Neuronal stem cell (in vitro differentiated cells): ENCODE data around the gene HOXB9.

Source experiments
- DNase-seq: peaks from one replicate; pipeline ENCODE4 v3.0.0-alpha.2; 2013; ENCODE audit warnings: low spot score
- H2AFZ ChIP-seq: one replicate; pipeline ENCODE4 v1.6.1; 2013; ENCODE audit warnings: mild to moderate bottlenecking, low read length, inconsistent platforms
- H2AK5ac ChIP-seq: 2 replicates; pipeline ENCODE4 v1.6.1; 2013; ENCODE audit warnings: low read depth, mild to moderate bottlenecking, inconsistent platforms, low read length, moderate library complexity, mixed read lengths
- H2BK120ac ChIP-seq: 2 replicates; pipeline ENCODE4 v1.6.1; 2013; ENCODE audit warnings: low read depth, mild to moderate bottlenecking, inconsistent platforms, low read length, moderate library complexity, mixed read lengths
- H2BK12ac ChIP-seq: one replicate; pipeline ENCODE4 v1.6.1; 2013; ENCODE audit warnings: low read length, inconsistent platforms
- H2BK15ac ChIP-seq: 2 replicates; pipeline ENCODE4 v1.6.1; 2013; ENCODE audit warnings: mild to moderate bottlenecking, low read length, inconsistent platforms, mixed read lengths
- H2BK5ac ChIP-seq: one replicate; pipeline ENCODE4 v1.6.1; 2013; ENCODE audit warnings: inconsistent platforms, mild to moderate bottlenecking, low read length, moderate library complexity
- H3K14ac ChIP-seq: one replicate; pipeline ENCODE4 v1.6.1; 2013; ENCODE audit warnings: low read length, inconsistent platforms
- H3K18ac ChIP-seq: 2 replicates; pipeline ENCODE4 v1.6.1; 2013; ENCODE audit warnings: low read length, inconsistent platforms
- H3K23ac ChIP-seq: 2 replicates; pipeline ENCODE4 v1.6.1; 2013; ENCODE audit warnings: low read depth, mild to moderate bottlenecking, mixed read lengths, low read length, inconsistent platforms; ENCODE audit not compliant: poor library complexity
- H3K27ac ChIP-seq: replicated peaks from 3 replicates; pipeline ENCODE4 v1.5.1; 2013; ENCODE audit warnings: low read length, inconsistent platforms
- H3K27me3 ChIP-seq, 3 experiments: 2 replicates each; pipeline ENCODE4 v1.6.1; 2013; ENCODE audit warnings: low read length in 3 of 3, mild to moderate bottlenecking in 2 of 3, inconsistent platforms in 1 of 3, low read depth in 1 of 3, mixed read lengths in 1 of 3, moderate library complexity in 1 of 3; ENCODE audit not compliant: control insufficient read depth in 3 of 3, insufficient read depth in 3 of 3
- H3K36me3 ChIP-seq, 2 donors: replicated peaks in 1 of 2; 2 replicates each; pipeline ENCODE4 v1.6.1; 2013; ENCODE audit warnings: low read length in 2 of 2; ENCODE audit not compliant: control insufficient read depth in 2 of 2, insufficient read depth in 2 of 2
- H3K4ac ChIP-seq: 2 replicates; pipeline ENCODE4 v1.6.1; 2013; ENCODE audit warnings: inconsistent platforms, mild to moderate bottlenecking, low read length, moderate library complexity
- H3K4me1 ChIP-seq, 2 donors: 1 replicate in 1 of 2; 2 replicates in 1 of 2; pipeline ENCODE4 v1.6.1; 2013; ENCODE audit warnings: low read length in 2 of 2, low read depth in 1 of 2; ENCODE audit not compliant: control insufficient read depth in 2 of 2, insufficient read depth in 1 of 2
- H3K4me2 ChIP-seq: one replicate; pipeline ENCODE4 v1.6.1; 2013; ENCODE audit warnings: mild to moderate bottlenecking, low read length, inconsistent platforms; ENCODE audit not compliant: insufficient read depth, poor library complexity, severe bottlenecking
- H3K4me3 ChIP-seq, 2 donors: 2 replicates each; pipeline ENCODE4 v1.5.1; 2013; ENCODE audit warnings: low read length in 2 of 2, mild to moderate bottlenecking in 2 of 2, inconsistent platforms in 1 of 2, moderate library complexity in 1 of 2
- H3K79me1 ChIP-seq: one replicate; pipeline ENCODE4 v1.6.1; 2013; ENCODE audit warnings: low read depth, mild to moderate bottlenecking, inconsistent platforms, low read length, moderate library complexity
- H3K9ac ChIP-seq: one replicate; pipeline ENCODE4 v1.6.1; 2013; ENCODE audit warnings: mild to moderate bottlenecking, low read depth, low read length, inconsistent platforms; ENCODE audit not compliant: poor library complexity
- H3K9me3 ChIP-seq, 2 donors: replicated peaks in 1 of 2; 2 replicates each; pipeline versions ENCODE3 to v1.6.1; 2013; ENCODE audit warnings: low read length in 2 of 2, mild to moderate bottlenecking in 2 of 2, inconsistent platforms in 1 of 2, low read depth in 1 of 2, mixed read lengths in 1 of 2, moderate library complexity in 1 of 2; ENCODE audit not compliant: control insufficient read depth in 2 of 2, insufficient read depth in 1 of 2
- H4K8ac ChIP-seq: one replicate; pipeline ENCODE4 v1.6.1; 2013; ENCODE audit warnings: low read depth, mild to moderate bottlenecking, inconsistent platforms, low read length, moderate library complexity
- H4K91ac ChIP-seq: one replicate; pipeline ENCODE4 v1.6.1; 2013; ENCODE audit warnings: low read length, low read depth, mild to moderate bottlenecking, inconsistent platforms; ENCODE audit not compliant: poor library complexity
- WGBS, 2 donors: extraction: QIAGEN DNeasy Blood & Tissue Kit; methylation state at CpG; one replicate each; pipeline ENCODE4 v1.1.7; 2013; ENCODE audit warnings: missing lambda C conversion rate in 2 of 2, mixed read lengths in 1 of 2; ENCODE audit not compliant: insufficient read length in 2 of 2, insufficient replicate concordance in 1 of 2; ENCODE audit errors: extremely low coverage in 2 of 2; 5-methylcytosine and 5-hydroxymethylcytosine counted together

The HOXB9 gene

DNA sequence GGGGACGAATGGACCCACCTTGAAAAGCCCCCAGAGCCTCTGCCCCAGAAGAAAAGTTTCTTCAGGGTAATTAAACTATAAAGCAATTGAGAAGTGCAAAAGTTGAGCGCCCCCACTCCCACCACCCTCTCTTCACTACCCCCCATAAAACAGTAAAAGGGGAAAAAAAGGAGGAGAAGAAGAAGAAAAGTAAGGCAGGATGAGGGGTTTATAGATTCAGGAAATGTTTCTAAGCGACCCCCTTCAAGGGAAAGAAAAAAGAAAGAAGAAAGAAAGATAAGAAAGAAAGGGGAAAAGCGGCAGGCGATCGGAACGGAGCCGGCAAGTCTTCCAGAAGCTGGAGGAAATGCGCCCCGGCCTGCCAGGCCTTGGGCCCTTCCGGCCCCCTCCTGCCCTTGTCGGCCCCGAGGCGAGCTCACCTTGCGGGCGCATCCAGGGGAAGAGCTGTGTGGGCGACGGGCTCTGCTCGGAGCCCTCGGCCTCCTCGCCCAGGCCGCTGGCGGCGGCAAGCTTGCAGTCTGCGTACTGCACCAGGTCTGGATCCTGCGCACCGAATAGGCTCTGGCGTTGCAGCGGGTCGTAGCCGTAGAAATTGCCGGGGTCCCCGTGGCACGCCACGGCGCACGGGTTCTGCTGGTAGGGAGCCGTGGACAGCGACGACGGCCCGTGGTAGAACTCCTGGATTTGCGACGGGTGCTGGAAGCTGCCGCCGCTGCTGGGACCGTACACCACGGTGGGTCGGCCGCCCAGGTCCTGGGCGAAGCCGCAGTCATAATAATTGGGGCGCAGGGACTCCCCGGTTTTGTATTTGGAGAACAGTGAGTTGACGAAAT, 12.1 kb downstream of the HOXB9 start:
- Histone ChIP-seq H3K79me1 (no peaks in the 10 kb centered on the region), H3K27me3 (peaks cover 77 to 99% (median 99%) of the 10 kb centered on the region in 3 experiments), H2BK15ac (no peak overlapping the region), H3K9me3 (peaks cover under 1 to 10% of the 10 kb centered on the region in 2 donors), H2BK120ac (no peak overlapping the region), H2BK5ac (no peak overlapping the region), H3K27ac (no peak overlapping the region), H3K14ac (no peak overlapping the region), H3K23ac (no peak overlapping the region), H4K91ac (no peak overlapping the region), H3K4me2 (no peak overlapping the region), H4K8ac (no peak overlapping the region), H2AK5ac (no peak overlapping the region), H3K9ac (no peak overlapping the region), H3K36me3 (no peaks in the 10 kb centered on the region), H3K4ac (no peak overlapping the region), H2BK12ac (no peak overlapping the region), H3K18ac (peak overlapping the region; percentile 38), H3K4me1 (peaks cover 0 to 3% of the 10 kb centered on the region in 2 donors), H2AFZ (peak overlapping the region; percentile 75), H3K4me3 (no peak overlapping the region)
- WGBS, 2 donors: no CpG with 5 or more reads among the region's 55 CpGs
- no peak for DNase-seq

DNA sequence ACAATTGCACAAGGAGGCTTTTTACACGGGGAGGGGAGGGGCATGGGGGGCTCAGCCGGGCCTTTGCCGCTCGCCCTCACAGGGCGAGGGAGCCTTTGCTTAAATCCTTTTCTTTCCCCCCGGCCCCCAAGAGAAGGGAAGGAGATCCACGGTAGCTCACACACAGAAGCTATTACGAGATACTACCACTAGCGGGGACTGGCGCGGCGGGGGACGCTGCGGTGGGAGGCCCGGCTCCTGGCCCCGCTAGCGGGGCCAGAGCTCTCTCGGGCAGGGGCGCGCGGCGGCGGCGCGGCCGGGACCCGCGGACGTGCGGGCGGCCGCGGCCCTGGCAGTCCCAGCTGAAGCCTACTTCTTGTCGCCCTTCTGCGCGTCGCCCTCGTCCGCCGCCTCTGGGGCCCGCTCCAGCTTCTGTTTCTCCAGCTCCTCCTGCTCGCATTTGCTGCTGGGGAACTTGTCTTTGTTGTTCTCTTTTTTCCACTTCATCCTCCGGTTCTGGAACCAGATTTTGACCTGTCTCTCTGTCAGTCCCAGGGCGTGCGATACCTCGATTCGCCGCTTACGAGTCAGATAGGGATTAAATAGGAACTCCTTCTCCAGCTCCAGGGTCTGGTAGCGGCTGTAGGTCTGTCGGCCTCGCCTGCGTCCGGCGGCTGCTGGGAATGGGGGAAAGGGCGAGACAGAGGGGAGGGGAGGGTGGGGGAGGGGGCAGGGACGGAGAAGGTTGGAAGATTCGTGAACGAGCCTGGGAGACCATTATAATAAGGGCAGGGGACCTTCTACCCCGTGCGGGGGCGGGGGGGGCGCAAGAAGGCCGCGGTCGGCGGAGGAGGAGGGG, 13.1 kb downstream of the HOXB9 start:
- Histone ChIP-seq H3K9me3 (peaks cover 4 to 10% of the 10 kb centered on the region in 2 donors), H2BK5ac (no peak overlapping the region), H3K4me2 (no peak overlapping the region), H2AK5ac (no peak overlapping the region), H4K91ac (no peak overlapping the region), H3K14ac (no peak overlapping the region), H3K36me3 (no peaks in the 10 kb centered on the region), H3K4me1 (peaks cover 0 to 3% of the 10 kb centered on the region in 2 donors), H3K23ac (no peak overlapping the region), H3K27ac (no peak overlapping the region), H2BK120ac (no peak overlapping the region), H3K27me3 (peaks cover 75 to 99% (median 98%) of the 10 kb centered on the region in 3 experiments), H2BK12ac (no peak overlapping the region), H3K4ac (no peak overlapping the region), H3K79me1 (no peaks in the 10 kb centered on the region), H2BK15ac (no peak overlapping the region), H3K4me3 (no peak overlapping the region), H3K9ac (no peak overlapping the region), H4K8ac (no peak overlapping the region), H2AFZ (peak overlapping the region; percentile 83), H3K18ac (no peak overlapping the region)
- no peak for DNase-seq
- no CpG with 5 or more reads among the region's 67 CpGs for WGBS, 2 donors

DNA sequence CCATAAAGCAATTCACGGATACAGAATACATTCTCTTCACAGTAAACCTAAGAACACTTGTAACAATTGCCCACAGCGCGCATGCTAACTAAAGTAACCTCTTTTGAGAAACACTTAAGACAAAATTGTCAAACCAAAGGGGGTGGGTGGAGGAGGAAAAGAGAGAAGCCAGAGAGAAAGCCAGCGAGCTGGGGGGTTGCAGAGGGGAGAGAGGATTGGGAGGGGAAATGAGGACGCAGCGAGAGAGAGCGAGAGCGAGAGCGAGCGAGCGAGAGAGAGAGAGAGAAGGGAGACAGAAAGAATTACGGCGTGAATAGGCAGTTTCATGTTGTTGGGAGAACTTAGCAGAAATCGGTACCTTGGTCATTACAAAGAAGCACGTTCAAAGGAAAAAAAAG, 13.7 kb downstream of the HOXB9 start:
- no peak for DNase-seq
- peak overlapping the region; percentile 83 for H2AFZ ChIP-seq
- no peak overlapping the region for H2BK5ac ChIP-seq
- H3K9ac ChIP-seq: no peak overlapping the region
- H3K4me3 ChIP-seq: no peak overlapping the region
- no peak overlapping the region for H3K23ac ChIP-seq
- H3K27ac ChIP-seq: no peak overlapping the region
- no peak overlapping the region for H2BK15ac ChIP-seq
- no peak overlapping the region for H3K14ac ChIP-seq
- peaks cover 0 to 3% of the 10 kb centered on the region in 2 donors for H3K4me1 ChIP-seq
- H3K79me1 ChIP-seq: no peaks in the 10 kb centered on the region
- no CpG with 5 or more reads among the region's 15 CpGs for WGBS, 2 donors
- no peak overlapping the region for H2BK120ac ChIP-seq
- H3K4ac ChIP-seq: no peak overlapping the region
- H2BK12ac ChIP-seq: no peak overlapping the region
- peaks cover 71 to 98% (median 98%) of the 10 kb centered on the region in 3 experiments for H3K27me3 ChIP-seq
- no peak overlapping the region for H3K4me2 ChIP-seq
- no peaks in the 10 kb centered on the region for H3K36me3 ChIP-seq
- H3K9me3 ChIP-seq: peaks cover 4 to 10% of the 10 kb centered on the region in 2 donors
- H4K8ac ChIP-seq: no peak overlapping the region
- H4K91ac ChIP-seq: no peak overlapping the region
- no peak overlapping the region for H3K18ac ChIP-seq
- no peak overlapping the region for H2AK5ac ChIP-seq
